HG02763 (cell line): ENCODE measurements around the gene MFGE8.
"Not testable (repeated sequence)": the region's sequence is repeated elsewhere in the genome, so short reads cannot be mapped to it uniquely, and the experiment has no call there.

Experiments
- ATAC-seq: cut with Tn5 transposase; IDR thresholded peaks from one replicate; pipeline ENCODE4 v1.9.1; 2021; ENCODE audit warnings: mild to moderate bottlenecking, moderate library complexity; ENCODE audit not compliant: unreplicated experiment

The MFGE8 gene

DNA sequence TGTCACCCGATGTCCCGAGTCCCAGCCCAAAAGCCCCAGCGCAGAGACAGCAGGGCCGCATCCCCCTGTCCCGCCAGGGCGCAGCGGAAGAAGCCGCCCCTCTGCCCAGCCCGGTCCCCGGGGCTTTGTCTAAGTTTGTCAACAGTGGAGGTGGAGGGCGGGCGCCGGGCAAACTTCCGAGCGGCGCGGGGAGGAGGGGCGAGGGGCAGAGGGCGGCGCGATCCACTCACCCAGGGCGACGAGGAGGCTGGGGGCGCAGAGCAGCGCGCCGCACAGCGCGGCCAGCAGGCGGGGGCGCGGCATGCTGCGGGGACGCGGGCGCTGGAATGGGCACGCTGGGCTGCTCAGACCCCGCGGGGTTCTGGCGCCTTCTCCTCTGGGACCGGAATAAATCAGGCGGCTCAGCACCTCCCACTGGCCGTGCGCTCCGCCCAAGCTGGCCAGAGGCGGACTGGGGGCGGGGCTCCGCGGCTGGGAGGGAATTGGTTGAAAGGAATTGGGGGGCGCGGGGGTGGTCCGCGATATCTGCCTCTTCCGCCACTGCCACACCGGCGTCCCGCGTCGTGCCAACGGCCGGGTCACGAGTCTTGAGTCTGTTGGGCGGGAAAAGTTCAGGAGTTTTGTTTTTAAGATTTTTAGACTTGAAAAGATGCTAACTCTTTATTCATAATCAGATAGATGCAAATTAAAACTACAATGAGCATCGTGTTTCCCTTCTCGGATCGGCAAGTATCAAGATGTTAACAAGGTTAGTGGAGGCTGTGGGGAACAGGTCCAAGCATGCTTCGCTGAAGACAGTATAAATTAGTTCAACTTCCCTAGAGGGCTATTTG lies at the start of gene MFGE8:
MFGE8 (minus strand) TSS at position 363 of the 833 bp plus-strand sequence; CDS start at position 303, 60 bp downstream.
- peak; percentile 86 for ATAC-seq

DNA sequence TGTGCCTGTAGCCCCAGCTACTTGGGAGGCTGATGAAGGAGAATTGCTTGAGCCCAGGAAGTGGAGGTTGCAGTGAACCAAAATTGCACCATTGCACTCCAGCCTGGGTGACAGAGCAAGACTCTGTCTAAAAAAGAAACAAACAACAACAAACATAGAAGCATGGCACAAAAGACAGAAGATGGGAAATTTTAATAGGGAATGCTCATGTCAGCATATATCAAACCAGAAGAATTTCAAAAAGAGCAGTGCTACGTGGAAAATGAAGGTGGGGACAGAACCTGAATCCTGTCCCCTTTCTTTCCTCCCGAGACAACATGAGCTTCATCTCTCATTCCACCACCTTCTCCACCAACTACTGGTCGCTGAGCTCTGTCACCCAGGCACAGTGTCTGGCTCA lies 46.3 kb upstream of the MFGE8 start:
- ATAC-seq: no peak

DNA sequence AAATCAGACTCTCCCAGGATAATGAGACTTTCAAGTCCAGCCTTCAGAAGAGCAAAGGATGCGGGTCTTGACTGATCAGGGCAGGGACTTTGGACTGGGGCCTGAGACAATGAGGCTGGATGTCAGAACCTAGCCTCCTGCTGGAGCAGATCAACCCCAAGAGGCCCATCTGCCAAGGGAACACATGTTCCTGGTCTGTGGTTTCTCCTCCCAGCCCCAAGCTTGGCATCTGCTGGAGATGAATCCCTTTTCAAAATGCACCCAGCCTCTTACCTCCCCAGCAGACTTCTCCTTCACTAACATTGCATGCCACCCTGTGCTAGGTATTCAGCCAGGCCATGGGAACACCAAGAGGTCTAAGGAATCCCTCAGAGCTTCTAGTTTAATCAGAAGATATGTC lies 43.7 kb upstream of the MFGE8 start:
- no peak for ATAC-seq

GRCh38 chr15:88956263-88956662 lies 43.1 kb upstream of the MFGE8 start:
- ATAC-seq: no peak

DNA sequence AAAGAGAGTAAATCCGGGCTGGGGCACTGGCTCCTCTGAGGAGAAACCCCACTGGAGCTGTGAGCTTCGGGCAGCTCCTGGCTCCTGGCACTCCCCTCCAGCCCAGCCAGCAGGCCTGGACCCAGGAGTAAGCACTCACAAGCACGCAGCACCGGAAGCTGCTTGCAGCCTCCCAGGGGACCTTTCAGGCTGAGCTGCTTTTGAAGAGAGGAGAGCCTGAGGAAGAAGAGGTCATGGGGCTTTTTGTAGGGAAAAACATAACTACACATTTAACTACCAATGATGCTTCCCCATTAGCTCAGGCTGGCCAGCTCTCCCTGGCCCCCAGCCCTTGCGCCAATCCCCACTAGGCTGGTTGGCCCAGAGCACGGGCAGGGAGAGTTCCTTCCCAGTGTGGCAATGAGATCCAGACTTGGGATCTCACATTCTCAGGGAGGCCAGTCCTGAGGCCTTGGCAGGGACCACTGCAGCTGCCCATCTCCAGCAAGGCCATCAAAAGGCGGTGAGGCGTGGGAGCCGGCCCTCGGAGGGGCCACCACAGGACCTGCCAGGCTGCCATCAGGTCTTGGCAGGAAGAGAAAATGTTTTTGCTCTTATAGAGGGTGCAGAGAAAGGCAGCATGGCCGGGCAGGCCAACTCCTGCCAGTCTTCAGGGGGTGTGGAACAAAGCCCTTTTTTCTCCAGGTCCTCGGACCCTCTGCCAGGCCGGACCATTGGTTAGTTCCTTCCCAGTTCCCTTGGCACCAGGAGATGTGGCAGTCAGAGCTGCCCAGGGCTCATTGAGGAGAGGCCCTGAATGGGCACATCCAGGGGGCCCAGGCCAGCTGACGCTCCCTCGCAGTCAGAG lies 41.5 kb upstream of the MFGE8 start:
- no peak for ATAC-seq

DNA sequence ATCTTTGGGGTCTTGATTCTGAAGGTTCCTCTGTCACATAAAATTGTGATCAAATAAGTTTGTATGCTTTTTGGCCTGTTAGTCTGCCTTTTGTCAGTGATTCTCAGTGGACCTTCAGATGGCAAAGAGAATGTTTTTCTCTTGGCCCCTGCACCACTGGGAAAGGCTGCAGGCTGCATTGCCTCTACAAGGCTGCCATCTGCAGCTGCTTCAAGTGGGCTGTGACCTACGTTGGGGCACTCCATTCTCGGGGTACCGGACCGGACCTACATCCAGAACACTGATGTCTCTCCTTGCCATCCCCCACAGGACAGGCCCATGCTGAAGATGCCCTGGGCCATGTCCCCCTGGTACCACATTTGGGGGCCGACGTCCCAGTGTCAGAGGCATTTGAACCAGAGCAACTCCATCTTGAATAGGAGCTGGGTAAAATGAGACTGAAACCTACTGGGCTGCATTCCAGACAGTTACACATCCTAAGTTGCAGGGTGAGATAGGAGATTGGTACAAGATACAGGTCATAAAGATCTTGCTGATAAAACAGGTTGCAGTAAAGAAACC lies 37.5 kb upstream of the MFGE8 start:
- no peak for ATAC-seq

- ATAC-seq: peak; percentile 65
These were observed 36.7 kb upstream of the MFGE8 start for GRCh38 chr15:88949734-88950400.

GRCh38 chr15:88940110-88940675 lies 27.0 kb upstream of the MFGE8 start:
- no peak for ATAC-seq

- ATAC-seq: no peak
These were observed 26.3 kb upstream of the MFGE8 start for GRCh38 chr15:88939486-88939806.

- no peak for ATAC-seq
These were observed 25.8 kb upstream of the MFGE8 start for GRCh38 chr15:88938802-88939485.

DNA sequence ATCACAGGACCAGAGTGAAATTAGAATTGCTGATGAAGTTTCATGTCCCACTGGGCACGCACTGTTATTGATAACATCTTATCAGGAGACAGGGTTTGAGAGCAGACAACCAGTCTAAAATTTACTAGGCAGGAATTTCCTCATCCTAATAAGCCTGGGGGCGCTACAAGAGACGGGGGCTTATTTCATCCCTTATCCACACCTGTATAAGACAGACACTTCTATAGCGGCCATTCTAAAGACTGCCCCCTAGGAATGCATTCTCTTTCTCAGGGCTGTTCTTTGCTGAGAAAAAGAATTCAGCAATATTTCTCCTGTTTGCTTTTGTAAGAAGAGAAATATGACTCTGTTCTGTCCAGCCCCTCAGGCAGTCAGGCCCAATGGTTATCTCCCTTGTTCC lies 21.3 kb upstream of the MFGE8 start:
- not testable (repeated sequence) for ATAC-seq

DNA sequence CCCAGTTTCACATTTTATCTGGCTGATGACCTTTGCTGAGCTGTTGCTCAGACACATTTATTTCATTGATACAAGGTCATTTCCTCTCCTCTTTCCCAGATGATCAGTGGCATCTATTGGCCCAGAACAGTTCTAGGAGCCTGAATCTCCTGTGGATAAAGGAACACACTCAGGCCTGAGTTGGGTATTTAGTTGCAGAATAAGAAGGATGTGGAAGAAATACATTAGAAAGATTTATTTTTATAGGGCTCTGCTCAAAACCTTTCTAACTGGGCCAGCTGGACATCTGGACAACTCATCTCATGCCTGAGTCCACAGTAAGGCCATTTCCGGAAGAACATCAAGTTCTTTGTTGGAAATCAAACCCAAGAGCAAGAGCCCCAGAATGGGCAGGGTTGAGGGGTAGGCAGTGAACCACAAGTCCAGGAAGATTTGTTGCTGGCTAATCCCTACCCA lies 19.7 kb upstream of the MFGE8 start:
- ATAC-seq: no peak

DNA sequence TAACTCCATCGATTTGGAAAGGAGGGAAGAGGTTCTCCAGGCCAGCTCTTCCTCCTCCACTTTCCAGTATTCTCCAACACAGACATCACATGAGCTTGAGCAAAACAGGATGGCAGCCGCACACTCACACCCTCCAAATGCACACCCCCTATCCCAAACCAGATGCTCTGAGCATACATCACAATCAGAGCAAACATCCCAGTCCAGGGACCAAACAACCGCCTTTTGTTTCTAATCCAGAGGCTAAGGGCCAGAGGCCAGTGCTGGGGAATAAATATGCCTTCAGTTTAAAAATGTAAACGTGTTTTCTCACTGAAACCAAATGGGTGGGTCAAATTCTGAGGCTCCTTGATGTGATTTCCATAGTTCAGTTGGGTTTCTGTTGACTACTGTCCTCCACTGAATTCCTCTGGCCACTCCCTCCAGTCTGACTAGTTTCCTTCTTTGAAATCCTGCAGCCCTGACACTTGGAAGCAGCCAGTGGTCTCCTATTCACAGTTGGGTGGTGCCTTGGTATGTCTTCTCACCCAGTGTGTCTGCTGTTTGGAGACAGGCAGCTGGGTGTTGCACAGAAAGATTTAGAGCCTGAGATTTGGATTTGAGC lies 19.2 kb upstream of the MFGE8 start:
- no peak for ATAC-seq

DNA sequence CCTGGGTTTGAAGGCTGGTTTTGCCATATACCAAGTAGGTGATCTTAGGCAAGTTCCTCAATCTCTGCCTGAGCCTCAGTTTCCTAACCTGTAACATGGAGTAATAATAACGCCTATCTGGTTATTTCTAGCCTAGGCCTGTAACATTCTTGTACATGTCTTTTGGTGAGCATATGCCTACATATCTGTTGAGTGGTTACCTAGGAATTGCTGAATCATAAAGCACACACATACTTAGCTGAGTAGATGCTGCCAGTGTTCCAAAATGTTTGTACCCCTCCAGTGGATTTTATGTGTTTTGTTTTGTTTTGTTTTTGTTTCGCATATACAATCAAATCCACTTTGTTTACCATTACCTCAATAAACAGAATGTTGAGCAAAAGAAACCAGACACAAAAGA lies 17.4 kb upstream of the MFGE8 start:
- no peak for ATAC-seq

DNA sequence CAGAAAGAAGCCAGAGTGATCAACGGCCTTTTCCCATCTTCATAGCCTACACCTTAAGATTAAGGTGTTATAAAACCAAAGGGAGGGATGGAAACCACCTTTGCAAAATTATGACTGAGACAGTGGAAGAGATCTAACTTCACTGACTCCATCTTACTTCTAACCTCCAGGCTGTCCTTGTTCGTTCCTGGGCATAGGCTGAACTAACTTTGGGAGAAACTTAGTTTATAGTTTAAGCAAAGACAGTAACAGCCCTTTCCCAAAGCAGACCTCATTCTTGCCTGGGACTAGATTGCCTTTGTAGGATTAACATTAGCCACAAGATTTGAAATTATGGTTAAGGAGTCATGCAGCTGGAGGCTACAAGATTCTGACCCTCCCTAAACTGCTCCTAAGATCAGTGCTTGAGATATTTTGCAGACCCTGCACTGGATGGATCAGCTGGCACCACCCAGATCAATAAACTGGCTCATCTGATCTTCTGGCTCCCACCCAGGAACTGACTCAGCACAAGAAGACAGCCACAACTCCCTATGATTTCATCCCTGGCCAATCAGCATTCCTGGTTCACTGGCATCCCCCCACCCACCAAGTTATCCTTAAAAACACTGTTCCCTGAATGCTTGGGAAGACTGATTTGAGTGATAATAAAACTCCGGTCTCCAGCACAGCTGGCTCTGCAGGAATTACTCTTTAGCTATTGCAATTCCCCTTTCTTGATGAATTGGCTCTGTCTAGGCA lies 16.3 kb upstream of the MFGE8 start:
- not testable (repeated sequence) for ATAC-seq

DNA sequence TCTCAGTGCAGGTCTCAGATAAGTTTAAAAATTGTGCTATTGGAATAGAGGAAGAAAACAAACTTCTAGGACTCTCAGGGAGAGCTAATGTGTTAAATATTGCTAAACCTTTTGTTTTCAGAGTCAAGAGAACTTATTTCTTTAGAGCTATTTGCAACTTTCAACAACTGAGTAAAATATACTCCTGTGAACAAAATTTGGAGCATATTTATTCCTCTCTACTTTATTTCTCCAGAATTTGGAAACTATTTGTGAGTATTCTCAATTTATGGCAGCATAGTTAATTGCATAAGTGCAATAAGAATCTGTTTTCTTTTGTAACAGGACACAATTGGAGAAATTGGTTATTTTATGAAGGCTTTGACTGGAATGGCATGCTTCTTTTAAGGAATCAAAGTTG lies 15.0 kb upstream of the MFGE8 start:
- ATAC-seq: not testable (repeated sequence)

DNA sequence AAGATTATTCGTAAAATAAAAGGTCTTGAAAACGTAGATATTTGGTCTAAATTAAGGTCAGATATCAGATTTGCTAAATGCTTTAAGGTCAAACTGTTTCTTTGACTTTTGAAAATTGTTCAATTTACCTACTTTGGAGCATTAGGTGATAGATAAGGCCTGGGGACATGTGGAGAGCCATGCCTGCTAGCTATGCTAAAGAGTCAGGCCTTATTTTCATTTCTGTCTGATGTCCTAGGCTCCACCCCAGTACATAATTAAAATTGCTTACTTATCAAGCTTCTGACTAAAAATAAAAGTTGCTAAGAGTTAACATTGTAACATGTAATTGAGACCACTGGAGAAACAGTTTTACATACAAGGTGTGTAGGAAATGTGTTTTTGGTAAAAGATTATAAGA lies 12.5 kb upstream of the MFGE8 start:
- not testable (repeated sequence) for ATAC-seq

- peak; percentile 55 for ATAC-seq
These were observed 7.8 kb upstream of the MFGE8 start for GRCh38 chr15:88920892-88921435.
